Suprapubic skin (tissue), 4 donors: ENCODE data around the gene METTL9. TPM values are rescaled to one million over a fixed set of nuclear protein-coding genes. Genes with fewer than 3 reads are reported as not detected.
A peak's percentile ranks its signal among the peaks of the same experiment; 100 is the strongest.

Experiments used
- DNase-seq, 2 donors: peaks; one replicate each; pipeline ENCODE4 v3.0.0-alpha.2; 2019; ENCODE audit warnings: low spot score in 2 of 2
- H3K27ac ChIP-seq: fragments of 200-600 bp; sonication (generic); one replicate; pipeline ENCODE4 v1.5.1; 2019
- H3K27me3 ChIP-seq: fragments of 200-600 bp; sonication (generic); one replicate; pipeline ENCODE4 v1.5.1; 2019
- H3K36me3 ChIP-seq: fragments of 200-600 bp; sonication (generic); one replicate; pipeline ENCODE4 v1.5.1; 2019
- H3K4me1 ChIP-seq: fragments of 200-600 bp; sonication (generic); one replicate; pipeline ENCODE4 v1.5.1; 2019
- H3K4me3 ChIP-seq: fragments of 200-600 bp; sonication (generic); one replicate; pipeline ENCODE4 v1.5.1; 2019; ENCODE audit warnings: mild to moderate bottlenecking
- H3K9me3 ChIP-seq: fragments of 200-600 bp; sonication (generic); one replicate; pipeline ENCODE4 v1.5.1; 2019
- CTCF ChIP-seq, 2 donors: fragments of 200-600 bp in 1 of 2; fragments of 450-650 bp in 1 of 2; sonication (generic) in 1 of 2; IDR thresholded peaks; one replicate each; pipeline ENCODE4 v1.5.1; 2016 to 2019; ENCODE audit warnings: antibody characterized with exemption in 2 of 2, mild to moderate bottlenecking in 1 of 2, moderate library complexity in 1 of 2
- EP300 ChIP-seq: sonication (generic); formaldehyde crosslinking; IDR thresholded peaks from one replicate; pipeline ENCODE4 v1.6.1; 2017; ENCODE audit warnings: antibody characterized with exemption
- POLR2A ChIP-seq, 2 donors: fragments of 450-650 bp; IDR thresholded peaks; one replicate each; pipeline ENCODE4 v1.6.1; 2017; ENCODE audit warnings: antibody characterized with exemption in 2 of 2, mild to moderate bottlenecking in 2 of 2, moderate library complexity in 2 of 2
- POLR2AphosphoS5 ChIP-seq, 3 donors: sonication (generic); formaldehyde crosslinking; IDR thresholded peaks; one replicate each; pipeline ENCODE4 v1.6.1; 2017; ENCODE audit warnings: antibody characterized with exemption in 3 of 3
- WGBS: methylation state at CpG from one replicate; pipeline ENCODE4 v1.1.5; 2018; 5-methylcytosine and 5-hydroxymethylcytosine counted together
- total RNA-seq, 4 donors: library from RNA; depleted of rRNA; stranded (reverse); fragments of >200 nt; gene quantifications; one replicate each; pipeline ENCODE4 v1.1.0, GENCODE V29; 2016

The METTL9 gene
- total RNA-seq, 4 donors from 2014 or later = 76.3 to 105 (median 85.7) TPM

GRCh38 chr16:21656795-21657768, 57.7 kb downstream of the METTL9 start:
- H3K36me3 ChIP-seq = peaks cover 4% of the 10 kb centered on the region
- no peak for DNase-seq
- H3K9me3 ChIP-seq = no peaks in the 10 kb centered on the region
- WGBS = 15% methylated on average over 4 of the region's 4 CpGs
- TF ChIP-seq CTCF (IDR thresholded peaks at IDR 0.05) (peak; percentile 28 to 72), EP300 (no peak)
- H3K27me3 ChIP-seq = no peaks in the 10 kb centered on the region
- H3K27ac ChIP-seq = no peak overlapping the region
- no peak overlapping the region for H3K4me3 ChIP-seq
- H3K4me1 ChIP-seq = peaks cover 29% of the 10 kb centered on the region

- Histone ChIP-seq H3K27ac (no peak overlapping the region), H3K4me1 (peaks cover 27% of the 10 kb centered on the region), H3K4me3 (no peak overlapping the region), H3K27me3 (peaks cover 5% of the 10 kb centered on the region), H3K36me3 (peaks cover 4% of the 10 kb centered on the region), H3K9me3 (no peaks in the 10 kb centered on the region)
- TF ChIP-seq EP300 = no peak
- TF ChIP-seq POLR2A (IDR thresholded peaks at IDR 0.05) = no peak
- no peak for TF ChIP-seq CTCF (IDR thresholded peaks at IDR 0.05)
- TF ChIP-seq POLR2AphosphoS5 (IDR thresholded peaks at IDR 0.05) = no peak
- no peak for DNase-seq
- WGBS = 86% methylated on average over 4 of the region's 4 CpGs
Observed at GRCh38 chr16:21659124-21659523, 59.7 kb downstream of the METTL9 start.

GRCh38 chr16:21663889-21664647, 64.7 kb downstream of the METTL9 start, which contains the start of gene OTOA:
Gene OTOA (plus strand): TSS chr16:21663968. CDS start chr16:21678515, 14,547 bp downstream.
- no peak within 1 kb of the TSS for H3K27ac ChIP-seq
- peaks cover 9% of the 10 kb centered on the region for H3K4me1 ChIP-seq
- H3K36me3 ChIP-seq = no peaks in the 10 kb centered on the region
- peak within 1 kb of the TSS; percentile 44 for H3K4me3 ChIP-seq
- peak in 1 of 2 donors; percentile 65 for DNase-seq
- H3K9me3 ChIP-seq = no peaks in the 10 kb centered on the region
- 17% methylated on average over 21 of the region's 45 CpGs for WGBS
- TF ChIP-seq POLR2AphosphoS5 (IDR thresholded peaks at IDR 0.05) (no peak), EP300 (no peak), CTCF (IDR thresholded peaks at IDR 0.05) (no peak), POLR2A (IDR thresholded peaks at IDR 0.05) (no peak)
- H3K27me3 ChIP-seq = peaks cover 12% of the 10 kb centered on the region

GRCh38 chr16:21664801-21665492, 65.6 kb downstream of the METTL9 start:
- H3K27me3 ChIP-seq = peaks cover 12% of the 10 kb centered on the region
- no peak overlapping the region for H3K27ac ChIP-seq
- H3K36me3 ChIP-seq = no peaks in the 10 kb centered on the region
- TF ChIP-seq POLR2AphosphoS5 (IDR thresholded peaks at IDR 0.05) (no peak), CTCF (IDR thresholded peaks at IDR 0.05) (no peak), EP300 (no peak), POLR2A (IDR thresholded peaks at IDR 0.05) (no peak)
- no peak overlapping the region for H3K4me3 ChIP-seq
- peak in 1 of 2 donors; percentile 44 for DNase-seq
- WGBS = 96% methylated on average over 10 of the region's 10 CpGs
- H3K9me3 ChIP-seq = no peaks in the 10 kb centered on the region
- peaks cover 9% of the 10 kb centered on the region for H3K4me1 ChIP-seq
